AG10803 (cell line): ENCODE data around the gene TPRG1.
A peak's percentile ranks its signal among the peaks of the same experiment; 100 is the strongest.

Experiments
- DNase-seq: peaks from one replicate; pipeline ENCODE4 v3.0.0; 2010; ENCODE audit warnings: low read depth
- H3K4me3 ChIP-seq: 2 replicates; pipeline ENCODE4 v1.5.1; 2011; ENCODE audit warnings: mild to moderate bottlenecking, low read length, control low read depth
- CTCF ChIP-seq: conservative IDR thresholded peaks from 2 replicates; pipeline ENCODE4 v1.5.1; 2011; ENCODE audit warnings: mild to moderate bottlenecking, low read length, control low read depth, inconsistent platforms

The TPRG1 gene

DNA sequence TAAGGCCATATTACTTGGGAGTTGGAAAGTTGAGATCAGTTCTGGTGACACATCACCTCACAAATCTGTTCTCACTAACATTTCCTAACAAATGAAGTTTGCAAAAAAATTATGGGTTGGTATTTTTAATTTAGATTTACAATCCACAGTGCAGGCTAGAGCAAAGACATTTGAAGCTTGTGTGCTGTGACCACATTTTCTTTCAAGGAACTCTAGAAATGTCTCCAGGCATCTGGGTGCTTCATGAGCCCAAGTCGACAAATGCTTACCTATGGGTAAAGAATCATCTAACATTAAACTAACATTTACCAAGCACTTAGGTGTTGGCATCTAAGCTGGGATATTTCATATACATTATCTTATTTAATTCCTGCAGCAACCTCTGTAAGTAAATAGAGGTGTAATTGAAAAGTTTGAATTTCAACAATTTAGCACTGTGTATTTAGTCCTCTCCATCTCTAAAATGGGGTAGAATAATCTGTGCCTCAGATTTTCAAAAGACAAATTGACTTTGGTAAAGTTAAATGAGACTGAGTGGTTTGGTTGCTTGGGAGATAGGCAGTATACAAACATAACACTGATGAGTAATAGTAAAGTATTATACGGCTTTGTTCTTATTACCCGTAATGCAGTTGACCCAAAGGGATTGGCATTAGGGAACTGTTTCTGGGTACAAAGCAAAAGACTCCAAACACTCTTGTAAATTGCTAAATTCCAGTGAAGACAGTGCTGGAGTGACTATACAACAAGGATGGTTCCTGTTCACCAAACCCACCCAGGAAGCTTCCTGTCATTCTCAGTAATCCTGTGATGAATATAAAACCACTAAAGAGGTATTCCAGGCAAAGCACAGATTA lies 162.5 kb downstream of the TPRG1 start:
- H3K4me3 ChIP-seq: no peak overlapping the region
- peak; percentile 55 for DNase-seq
- TF ChIP-seq CTCF: no peak

DNA sequence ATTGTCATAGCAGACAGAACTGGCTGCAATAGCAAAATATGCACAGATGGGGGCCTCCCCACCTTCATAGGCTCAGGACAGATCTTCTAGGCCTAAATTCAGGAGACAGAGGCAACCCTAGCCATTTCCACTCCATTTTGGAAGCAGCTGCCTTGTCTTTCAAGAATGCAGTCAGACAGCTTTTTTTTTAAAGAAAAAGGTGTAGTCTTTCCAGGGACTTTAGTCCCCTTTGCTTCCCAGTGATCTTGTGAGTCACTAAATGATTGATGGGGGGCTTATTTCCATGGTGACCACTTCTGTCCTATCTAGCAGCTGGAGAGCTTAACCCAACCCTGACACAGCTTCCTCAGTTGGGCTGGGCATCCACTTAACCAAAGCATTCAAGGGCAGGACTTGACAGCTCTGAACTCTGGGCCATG lies 165.9 kb downstream of the TPRG1 start:
- DNase-seq: no peak
- TF ChIP-seq CTCF: no peak
- H3K4me3 ChIP-seq: no peak overlapping the region

DNA sequence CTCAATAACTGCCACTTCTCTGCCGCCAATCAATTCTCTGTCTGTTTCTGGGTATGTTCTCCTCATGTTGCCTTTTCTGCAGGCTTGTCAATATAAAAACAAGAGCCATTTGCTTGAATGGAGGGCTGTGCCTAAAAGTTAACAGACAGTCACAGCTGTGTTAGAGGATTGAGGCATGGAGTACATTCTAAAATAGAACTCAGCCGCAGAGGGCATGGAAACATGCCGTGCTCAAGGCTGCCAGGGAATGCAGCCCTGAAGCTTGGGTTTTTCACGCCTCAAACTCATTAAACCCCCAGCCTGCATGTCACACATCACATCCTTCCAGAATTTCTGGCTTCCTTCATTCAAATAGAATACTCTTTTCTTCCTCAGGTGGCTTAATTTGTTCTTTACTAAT lies 166.6 kb downstream of the TPRG1 start:
- DNase-seq: no peak
- no peak overlapping the region for H3K4me3 ChIP-seq
- no peak for TF ChIP-seq CTCF

GRCh38 chr3:189339996-189340395 lies 168.2 kb downstream of the TPRG1 start:
- no peak for TF ChIP-seq CTCF
- no peak overlapping the region for H3K4me3 ChIP-seq
- no peak for DNase-seq

GRCh38 chr3:189340680-189341460 lies 169.1 kb downstream of the TPRG1 start:
- DNase-seq: no peak
- H3K4me3 ChIP-seq: no peak overlapping the region
- peak; percentile 23; the same call in 1 of the 2 replicates for TF ChIP-seq CTCF

DNA sequence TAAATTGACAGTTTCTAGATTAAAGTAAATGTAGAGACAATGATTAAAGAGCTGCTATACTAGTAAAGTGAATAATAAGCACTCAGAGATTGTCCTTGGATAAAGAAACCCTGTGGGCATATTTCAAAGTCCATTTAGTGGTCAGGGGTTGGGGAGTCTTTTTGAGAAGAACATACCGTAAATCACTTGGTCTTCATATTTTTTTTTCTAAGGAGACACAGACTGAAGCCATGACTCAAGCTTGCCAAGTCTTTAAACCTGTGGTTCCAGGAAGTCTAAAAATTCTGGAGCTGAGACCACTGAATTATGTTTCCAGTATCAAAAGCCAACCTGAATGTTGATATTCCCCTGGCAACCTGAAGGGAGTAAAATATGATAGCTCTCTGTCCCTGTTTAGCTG lies 171.0 kb downstream of the TPRG1 start:
- DNase-seq: no peak
- no peak overlapping the region for H3K4me3 ChIP-seq
- TF ChIP-seq CTCF: no peak

DNA sequence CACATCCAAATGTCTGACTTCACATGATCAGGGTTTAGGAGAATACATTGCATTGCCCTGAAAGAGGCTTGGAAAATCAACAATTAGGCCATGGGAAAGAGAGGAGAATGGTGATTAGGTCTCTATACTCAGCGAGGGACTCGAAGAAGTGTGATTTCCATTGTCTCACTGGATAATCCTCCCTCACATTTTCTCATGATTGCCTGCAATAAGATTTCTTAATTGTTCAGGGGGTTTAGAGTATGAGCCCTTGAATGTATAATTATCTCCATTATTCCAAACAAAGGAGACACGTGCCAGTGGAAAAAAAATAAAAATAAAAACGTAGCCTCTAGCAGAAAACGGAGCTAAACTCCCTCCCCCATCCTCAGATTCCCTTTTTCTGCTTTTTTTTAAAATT lies 173.2 kb downstream of the TPRG1 start:
- no peak overlapping the region for H3K4me3 ChIP-seq
- DNase-seq: no peak
- TF ChIP-seq CTCF: no peak
